WERI-Rb-1 (cell line): ENCODE results near the gene TPP2.

ENCODE experiments used
- DNase-seq: peaks from one replicate; pipeline ENCODE4 v3.0.0-alpha.2; 2020
- H3K27ac ChIP-seq: fragments of 250-450 bp; sonication (Bioruptor Pico); 2 replicates; pipeline ENCODE4 v1.5.1; 2020; ENCODE audit warnings: mild to moderate bottlenecking, moderate library complexity
- H3K27me3 ChIP-seq: fragments of 250-450 bp; sonication (Bioruptor Pico); 2 replicates; pipeline ENCODE4 v1.5.1; 2021; ENCODE audit warnings: mild to moderate bottlenecking, low read depth, moderate library complexity; ENCODE audit not compliant: insufficient read depth, severe bottlenecking
- H3K36me3 ChIP-seq: fragments of 250-450 bp; sonication (Bioruptor Pico); 2 replicates; pipeline ENCODE4 v1.5.1; 2020; ENCODE audit warnings: mild to moderate bottlenecking, moderate library complexity
- H3K4me3 ChIP-seq: 2 replicates; pipeline ENCODE4 v1.5.1; 2011; ENCODE audit warnings: low read depth, mild to moderate bottlenecking, control low read depth, low read length
- H3K9me3 ChIP-seq: fragments of 250-450 bp; sonication (Bioruptor Pico); 2 replicates; pipeline ENCODE4 v1.5.1; 2021; ENCODE audit warnings: mild to moderate bottlenecking, moderate library complexity; ENCODE audit not compliant: severe bottlenecking
- TF ChIP-seq, protein P1 (sequence below): IDR thresholded peaks from 2 replicates; pipeline ENCODE4 v1.5.1; 2011; ENCODE audit warnings: low read depth, mild to moderate bottlenecking, control low read depth, inconsistent platforms, low read length

Gene TPP2

DNA sequence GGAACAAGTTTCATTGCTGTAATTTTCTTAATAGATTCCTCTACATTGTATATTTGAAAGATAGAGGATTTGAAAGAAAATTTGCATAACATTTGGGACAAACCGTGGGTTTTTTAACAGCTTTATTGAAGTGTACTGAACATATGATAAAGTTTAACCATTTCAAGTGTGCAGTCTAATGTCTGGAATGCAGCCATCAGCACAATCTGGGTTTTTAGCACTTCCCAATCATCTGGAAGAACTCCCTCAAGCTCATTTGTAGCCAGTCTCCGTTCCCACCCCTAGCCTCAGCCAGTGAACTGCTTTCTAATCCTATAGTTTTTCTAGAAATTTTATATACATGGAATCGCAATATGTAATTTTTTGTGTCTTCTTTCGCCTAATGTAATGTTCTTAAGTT is 85.4 kb downstream of the TPP2 start:
- Histone ChIP-seq H3K27ac (no peak overlapping the region), H3K4me3 (no peak overlapping the region), H3K9me3 (no peaks in the 10 kb centered on the region), H3K36me3 (peaks cover 27% of the 10 kb centered on the region), H3K27me3 (no peaks in the 10 kb centered on the region)
- DNase-seq, result no peak
- TF ChIP-seq, protein P1, sequence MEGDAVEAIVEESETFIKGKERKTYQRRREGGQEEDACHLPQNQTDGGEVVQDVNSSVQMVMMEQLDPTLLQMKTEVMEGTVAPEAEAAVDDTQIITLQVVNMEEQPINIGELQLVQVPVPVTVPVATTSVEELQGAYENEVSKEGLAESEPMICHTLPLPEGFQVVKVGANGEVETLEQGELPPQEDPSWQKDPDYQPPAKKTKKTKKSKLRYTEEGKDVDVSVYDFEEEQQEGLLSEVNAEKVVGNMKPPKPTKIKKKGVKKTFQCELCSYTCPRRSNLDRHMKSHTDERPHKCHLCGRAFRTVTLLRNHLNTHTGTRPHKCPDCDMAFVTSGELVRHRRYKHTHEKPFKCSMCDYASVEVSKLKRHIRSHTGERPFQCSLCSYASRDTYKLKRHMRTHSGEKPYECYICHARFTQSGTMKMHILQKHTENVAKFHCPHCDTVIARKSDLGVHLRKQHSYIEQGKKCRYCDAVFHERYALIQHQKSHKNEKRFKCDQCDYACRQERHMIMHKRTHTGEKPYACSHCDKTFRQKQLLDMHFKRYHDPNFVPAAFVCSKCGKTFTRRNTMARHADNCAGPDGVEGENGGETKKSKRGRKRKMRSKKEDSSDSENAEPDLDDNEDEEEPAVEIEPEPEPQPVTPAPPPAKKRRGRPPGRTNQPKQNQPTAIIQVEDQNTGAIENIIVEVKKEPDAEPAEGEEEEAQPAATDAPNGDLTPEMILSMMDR, result no peak

DNA sequence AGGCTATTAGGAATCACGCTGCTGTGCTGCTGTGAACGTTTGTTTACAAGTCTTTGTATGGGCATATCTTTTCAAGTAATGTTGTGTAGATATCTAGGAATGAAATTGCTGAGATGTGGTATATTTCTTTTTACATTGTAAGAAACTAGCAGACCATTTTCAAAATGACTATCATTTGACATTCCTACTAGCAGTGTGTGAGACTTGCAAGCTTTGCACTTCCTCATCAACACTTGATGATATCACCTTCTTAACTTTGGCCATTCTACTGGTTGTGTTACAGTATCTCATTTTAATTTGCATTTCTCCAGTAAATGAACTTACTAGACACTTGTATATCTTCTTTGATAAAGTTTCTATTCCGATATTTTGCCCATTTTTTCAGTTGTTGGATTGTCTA is 85.9 kb downstream of the TPP2 start:
- H3K27me3 ChIP-seq, result no peaks in the 10 kb centered on the region
- TF ChIP-seq, protein P1, result no peak
- peaks cover 22% of the 10 kb centered on the region for H3K36me3 ChIP-seq
- H3K9me3 ChIP-seq, result no peaks in the 10 kb centered on the region
- no peak overlapping the region for H3K27ac ChIP-seq
- DNase-seq, result no peak
- H3K4me3 ChIP-seq, result no peak overlapping the region

DNA sequence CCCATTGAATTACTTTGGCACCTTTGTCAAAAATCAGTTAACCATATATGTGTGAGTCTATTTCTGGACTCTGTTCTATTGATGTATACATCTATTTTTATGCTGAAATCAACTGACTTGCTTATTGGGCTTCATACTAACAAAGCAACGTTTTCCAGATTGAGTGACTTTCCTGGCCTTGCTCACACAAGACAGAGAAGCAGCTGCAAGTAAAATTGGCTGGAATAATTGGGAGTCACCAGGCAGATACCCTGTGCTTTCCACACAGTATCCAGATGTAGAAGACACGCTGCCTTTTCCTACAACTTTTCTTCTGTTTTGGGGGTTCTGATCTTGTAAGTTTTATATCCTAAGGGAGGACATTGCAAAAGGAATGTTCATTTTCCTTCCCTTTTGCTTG is 86.9 kb downstream of the TPP2 start:
- H3K4me3 ChIP-seq, result no peak overlapping the region
- TF ChIP-seq, protein P1, result no peak
- peaks cover 14% of the 10 kb centered on the region for H3K36me3 ChIP-seq
- H3K27me3 ChIP-seq, result no peaks in the 10 kb centered on the region
- no peak for DNase-seq
- no peaks in the 10 kb centered on the region for H3K9me3 ChIP-seq
- H3K27ac ChIP-seq, result no peak overlapping the region

DNA sequence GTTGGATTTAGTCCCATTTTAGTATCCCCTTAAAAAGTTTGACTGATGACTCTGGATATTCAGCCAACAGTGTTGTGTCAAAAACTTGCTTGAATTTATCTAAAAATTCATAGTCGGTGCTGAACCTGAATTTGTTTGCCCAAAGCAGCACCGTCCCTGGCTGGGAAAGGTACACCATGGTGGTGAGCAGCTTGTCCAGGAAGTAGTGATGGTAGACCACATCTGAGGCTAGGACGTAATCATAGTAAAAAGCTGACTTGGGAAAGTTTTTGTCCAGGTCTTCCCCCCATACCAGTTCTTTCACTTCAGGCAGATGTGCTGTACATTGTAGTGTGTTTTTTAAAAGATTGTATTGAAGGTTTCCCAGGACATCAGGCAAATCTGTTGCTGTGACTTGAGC is 89.2 kb downstream of the TPP2 start:
- DNase-seq, result no peak
- no peaks in the 10 kb centered on the region for H3K36me3 ChIP-seq
- no peak overlapping the region for H3K4me3 ChIP-seq
- no peaks in the 10 kb centered on the region for H3K27me3 ChIP-seq
- no peak overlapping the region for H3K27ac ChIP-seq
- no peaks in the 10 kb centered on the region for H3K9me3 ChIP-seq
- TF ChIP-seq, protein P1, result no peak

DNA sequence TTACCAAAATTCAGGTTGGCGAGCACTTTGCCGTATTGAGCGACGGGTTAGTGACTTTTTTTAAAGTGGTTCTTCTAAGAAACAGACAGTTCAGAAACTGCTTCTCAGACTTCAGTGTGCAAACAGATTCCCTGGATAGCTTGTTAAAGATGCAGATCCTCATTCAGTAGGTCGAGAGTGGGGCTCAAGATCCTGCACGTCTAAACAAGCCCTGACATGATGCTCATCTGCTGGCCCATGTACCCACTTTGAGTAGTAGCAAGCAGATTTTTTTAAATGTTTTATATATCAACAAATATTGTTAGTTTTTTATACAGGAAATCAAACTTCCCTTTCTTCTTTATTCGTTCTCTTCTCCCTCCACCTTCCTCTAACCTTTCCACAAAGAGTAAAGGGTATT is 90.7 kb downstream of the TPP2 start:
- no peak for DNase-seq
- H3K9me3 ChIP-seq, result no peaks in the 10 kb centered on the region
- no peaks in the 10 kb centered on the region for H3K27me3 ChIP-seq
- H3K36me3 ChIP-seq, result no peaks in the 10 kb centered on the region
- TF ChIP-seq, protein P1, result no peak
- H3K27ac ChIP-seq, result peak overlapping the region; percentile 4; the same call in 1 of the 2 replicates
- H3K4me3 ChIP-seq, result no peak overlapping the region

DNA sequence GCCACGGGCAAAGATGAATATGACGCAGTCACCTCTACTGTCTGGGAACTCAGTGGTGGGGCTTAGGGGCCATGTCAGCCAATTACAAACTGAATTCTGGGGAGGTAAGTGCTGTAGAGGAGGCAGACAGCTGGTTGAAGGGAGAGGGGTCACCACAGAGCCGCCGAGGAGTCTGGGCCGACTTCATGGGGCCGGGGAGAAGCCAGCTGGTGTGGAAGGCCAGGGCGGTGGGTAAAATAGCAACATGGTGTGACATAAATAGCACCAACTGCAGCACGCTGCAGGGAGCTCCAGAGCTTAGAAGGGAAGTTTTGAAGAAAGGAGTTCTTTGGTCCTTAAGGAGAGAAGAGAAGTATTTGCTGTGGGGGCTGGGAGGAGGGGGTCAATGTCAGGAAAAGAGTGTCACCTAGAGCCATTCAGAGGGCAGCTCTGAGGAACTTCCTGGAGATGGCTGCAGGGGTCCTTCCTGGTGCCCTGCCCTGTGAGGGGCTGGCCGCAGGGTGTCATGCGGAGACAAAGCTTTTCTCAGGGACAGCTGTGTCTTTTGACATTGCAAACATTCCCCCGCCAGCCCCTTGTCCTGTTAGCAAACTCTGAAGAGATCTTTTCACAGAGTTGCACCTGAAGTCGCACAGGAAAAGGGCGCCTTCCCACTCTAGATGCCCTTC is 91.7 kb downstream of the TPP2 start:
- Histone ChIP-seq H3K36me3 (no peaks in the 10 kb centered on the region), H3K27ac (no peak overlapping the region; the same call in 1 of the 2 replicates), H3K27me3 (no peaks in the 10 kb centered on the region), H3K4me3 (no peak overlapping the region), H3K9me3 (no peaks in the 10 kb centered on the region)
- TF ChIP-seq, protein P1, result no peak
- DNase-seq, result no peak
